NOMO-1 (cell line): ENCODE data around the gene ROMO1.
"Not testable (repeated sequence)": the region's sequence is repeated elsewhere in the genome, so short reads cannot be mapped to it uniquely, and the experiment has no call there.

Experiments used
- DNase-seq, 2 experiments: peaks; one replicate each; lab custom pipeline; 2025; ENCODE audit not compliant: unreplicated experiment in 2 of 2; lab: John Stamatoyannopoulos, UW

ROMO1 gene

DNA sequence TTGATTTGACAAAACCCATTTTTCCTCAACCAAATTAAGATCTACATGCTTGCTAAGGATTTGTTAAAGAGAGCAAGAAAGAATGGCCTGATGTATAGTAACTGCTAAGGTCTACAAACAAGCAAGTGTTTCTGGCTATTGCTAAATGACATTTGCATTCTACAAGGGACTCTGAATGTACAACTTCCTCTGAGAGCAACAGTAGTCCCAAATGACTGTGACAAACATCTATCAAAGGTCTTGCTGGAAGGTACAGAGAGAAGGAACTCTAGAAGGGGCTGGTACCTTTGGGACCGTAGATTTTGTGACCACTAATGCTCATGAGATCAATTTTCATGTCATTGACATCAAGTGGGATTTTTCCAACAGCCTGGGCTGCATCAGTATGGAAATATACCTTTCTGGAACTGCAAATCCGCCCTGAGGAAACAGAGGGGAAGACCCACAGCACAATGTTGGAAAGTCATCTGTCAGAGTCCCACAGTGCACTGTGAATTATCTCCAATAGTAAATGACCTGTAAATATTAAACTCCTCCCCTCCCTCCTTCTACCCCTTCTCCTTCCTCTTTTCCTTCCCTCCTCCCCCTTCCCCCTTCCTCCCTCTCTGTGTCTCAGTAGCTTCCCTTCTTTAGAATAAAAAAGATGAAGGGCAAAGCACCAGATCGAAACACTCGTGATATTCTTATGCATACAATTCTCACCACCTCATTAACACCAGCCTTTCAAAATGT, 18.6 kb upstream of the ROMO1 start:
- DNase-seq: peak; percentile 44 to 61

DNA sequence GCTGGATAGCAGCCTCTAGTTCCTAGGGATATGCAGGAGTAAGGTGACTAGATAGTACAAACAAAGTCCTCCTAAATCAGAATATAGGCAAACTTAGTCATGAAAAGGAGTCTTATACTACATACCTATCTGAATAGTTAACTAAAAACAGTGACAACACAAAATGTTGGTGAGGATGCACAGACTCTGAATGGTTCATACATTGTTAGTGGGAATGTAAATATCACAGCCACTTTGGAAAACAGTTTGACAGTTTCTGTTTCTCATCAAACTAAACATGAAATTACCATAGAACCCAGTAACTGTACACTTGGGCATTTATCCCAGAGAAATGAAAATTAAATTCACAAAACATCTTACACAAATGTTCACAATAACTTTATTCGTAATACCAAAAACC, 17.2 kb upstream of the ROMO1 start:
- no peak for DNase-seq

DNA sequence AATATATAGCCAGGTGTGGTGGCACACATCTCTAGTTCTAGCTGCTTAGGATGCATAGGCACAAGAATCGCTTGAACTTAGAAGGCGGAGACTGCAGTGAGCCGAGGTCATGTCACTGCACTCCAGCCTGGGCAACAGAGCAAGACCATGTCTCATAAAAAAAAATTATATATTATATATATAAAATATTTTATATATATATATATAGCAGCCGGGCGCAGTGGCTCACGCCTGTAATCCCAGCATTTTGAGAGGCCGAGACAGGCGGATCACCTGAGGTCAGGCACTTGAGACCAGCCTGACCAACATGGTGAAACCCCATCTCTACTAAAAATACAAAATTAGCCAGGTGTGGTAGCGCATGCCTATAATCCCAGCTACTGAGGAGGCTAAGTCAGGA, 13.8 kb upstream of the ROMO1 start:
- DNase-seq: not testable (repeated sequence)

DNA sequence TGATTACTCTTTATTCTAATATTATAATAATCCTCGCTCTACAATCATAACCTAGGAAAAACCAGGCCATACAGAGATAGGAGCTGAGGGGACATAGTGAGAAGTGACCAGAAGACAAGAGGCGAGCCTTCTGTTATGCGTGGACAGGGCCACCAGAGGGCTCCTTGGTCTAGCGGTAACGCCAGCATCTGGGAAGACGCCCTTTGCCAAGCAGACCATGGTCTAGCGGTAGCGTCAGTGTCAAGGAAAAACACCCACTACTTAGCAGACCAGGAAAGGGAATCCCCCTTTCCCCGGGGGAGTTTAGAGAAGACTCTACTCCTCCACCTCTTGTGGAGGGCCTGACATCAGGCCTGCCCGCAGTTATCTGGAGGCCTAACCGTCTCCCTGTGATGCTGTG, 12.3 kb upstream of the ROMO1 start:
- DNase-seq: not testable (repeated sequence)

DNA sequence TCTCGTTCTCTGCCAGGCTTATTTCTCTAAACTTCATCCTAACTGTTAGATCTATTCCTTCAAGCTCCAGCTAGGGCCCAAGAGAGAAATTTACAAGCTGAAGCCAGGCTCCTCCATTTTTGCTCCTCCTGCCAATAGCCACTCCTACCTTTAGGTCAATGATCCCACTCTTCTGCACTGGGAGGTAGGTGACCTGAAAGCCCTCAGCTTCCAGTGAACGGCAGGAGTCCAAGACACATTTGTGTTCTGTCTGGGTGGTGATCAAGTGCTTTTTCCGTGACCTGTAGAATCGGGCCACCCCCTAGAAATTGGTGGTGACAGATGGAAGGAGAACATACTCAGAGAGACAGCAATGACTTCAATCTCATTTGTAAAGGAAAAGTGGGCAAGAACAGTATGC, 8.9 kb upstream of the ROMO1 start:
- no peak for DNase-seq

DNA sequence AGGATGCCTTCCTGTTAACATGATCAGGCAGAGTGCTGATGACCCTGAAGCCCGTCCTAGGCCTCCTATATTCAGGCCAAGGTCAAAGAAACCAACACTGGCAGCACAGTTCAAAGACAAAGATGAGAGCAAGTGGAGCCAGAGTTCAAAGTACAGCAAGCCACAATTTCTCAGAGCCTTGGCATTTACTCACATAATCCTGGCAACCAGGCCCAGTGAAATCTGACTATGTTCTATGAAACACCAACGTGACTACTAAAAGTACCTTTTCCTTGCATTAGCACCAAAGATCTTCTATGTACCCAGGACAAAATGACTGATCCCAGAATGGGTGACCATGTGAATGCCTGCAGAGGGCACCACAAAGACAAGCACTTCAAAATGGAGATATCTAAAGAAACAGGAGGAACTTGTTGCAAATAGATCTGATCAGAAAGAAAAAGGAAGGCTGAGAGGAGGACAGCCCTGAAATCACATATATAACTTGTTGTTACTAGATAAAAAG, 3.9 kb upstream of the ROMO1 start:
- DNase-seq: no peak

DNA sequence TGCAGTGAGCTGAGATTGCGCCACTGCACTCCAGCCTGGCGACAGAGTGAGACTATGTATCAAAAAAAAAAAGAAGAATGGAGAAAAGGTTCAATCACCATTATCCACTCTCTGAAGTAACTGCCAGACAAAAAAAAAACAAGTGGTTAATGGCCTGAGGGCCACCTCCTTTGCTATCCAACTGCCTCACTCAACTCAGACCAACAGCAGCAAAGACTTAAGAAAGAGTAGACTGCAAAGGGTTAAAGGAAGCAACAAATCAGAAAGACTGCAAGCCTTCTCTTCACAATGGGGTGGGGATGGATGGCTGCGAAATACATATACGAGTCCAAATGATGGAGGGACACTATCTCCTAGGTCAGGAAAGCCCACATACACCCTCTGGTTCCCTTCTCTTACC, 3.2 kb upstream of the ROMO1 start:
- DNase-seq: no peak

DNA sequence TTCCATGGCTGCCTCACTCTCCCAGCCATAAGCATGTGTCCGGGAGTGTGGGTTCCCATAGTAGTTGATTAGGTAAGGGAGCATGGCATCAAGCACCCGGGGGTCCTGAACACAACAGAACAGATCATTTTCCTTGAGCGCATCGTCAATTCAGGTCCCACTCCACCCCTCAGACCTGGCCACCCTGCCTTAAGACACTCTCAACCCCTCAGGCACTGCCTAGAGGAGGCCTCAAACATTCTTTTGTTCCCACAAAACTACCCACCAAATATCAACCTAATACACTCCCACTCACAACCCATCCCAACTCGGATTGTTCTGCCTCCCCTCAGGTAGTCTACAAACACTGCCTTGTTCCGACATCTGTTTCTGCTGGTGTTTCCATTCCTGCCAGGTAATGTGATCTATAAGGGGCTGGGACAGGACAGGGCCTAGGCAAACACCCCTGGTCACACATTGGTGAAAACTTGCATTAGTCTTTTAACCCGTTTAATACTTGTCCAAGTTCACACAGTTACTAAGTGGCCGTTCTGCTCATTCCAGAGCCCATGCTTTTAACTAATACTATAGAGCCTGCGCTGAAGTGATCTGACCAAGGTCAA, 1.4 kb upstream of the ROMO1 start:
- DNase-seq: no peak

DNA sequence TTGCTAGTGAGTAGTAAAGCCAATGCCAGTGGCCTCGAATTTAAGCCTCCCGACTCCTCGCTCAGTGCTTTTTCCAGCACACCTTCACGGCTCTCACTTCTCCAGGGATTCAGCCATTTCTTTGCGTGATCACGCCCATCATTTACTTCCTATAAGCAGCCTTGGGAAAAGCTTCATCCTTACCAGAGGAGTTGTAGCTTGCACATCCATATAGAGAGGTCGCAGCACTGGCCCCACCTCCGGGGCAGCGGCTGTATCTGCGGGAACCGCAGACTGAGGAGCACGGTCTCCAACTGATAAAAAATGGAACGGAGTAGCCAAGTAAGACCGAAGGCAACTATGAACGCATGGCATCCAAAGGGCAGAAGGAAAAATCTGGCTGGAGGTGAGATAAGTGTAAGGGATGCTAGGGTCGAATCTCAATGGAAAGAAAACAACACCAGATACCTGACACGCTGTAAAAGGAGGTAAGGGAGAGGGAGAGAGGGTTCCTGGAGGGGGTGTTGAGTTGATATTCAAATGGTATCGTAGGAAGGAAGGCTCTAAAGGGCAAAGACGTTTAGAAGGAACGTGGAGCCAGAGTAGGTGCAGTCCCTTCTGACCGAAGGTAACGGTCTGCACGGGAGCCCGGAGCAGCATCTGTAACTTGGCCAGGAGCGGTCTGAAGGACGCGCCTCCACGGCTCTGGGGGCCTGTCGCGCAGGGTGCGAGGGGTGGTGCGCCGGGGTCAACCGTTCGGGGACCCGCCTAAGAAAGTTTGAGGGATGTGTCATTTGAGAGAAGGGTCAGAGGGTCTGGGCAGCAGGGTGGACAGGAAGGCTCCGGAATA, 693 bp upstream of the ROMO1 start:
- DNase-seq: peak in 1 of 2 experiments; percentile 31

DNA sequence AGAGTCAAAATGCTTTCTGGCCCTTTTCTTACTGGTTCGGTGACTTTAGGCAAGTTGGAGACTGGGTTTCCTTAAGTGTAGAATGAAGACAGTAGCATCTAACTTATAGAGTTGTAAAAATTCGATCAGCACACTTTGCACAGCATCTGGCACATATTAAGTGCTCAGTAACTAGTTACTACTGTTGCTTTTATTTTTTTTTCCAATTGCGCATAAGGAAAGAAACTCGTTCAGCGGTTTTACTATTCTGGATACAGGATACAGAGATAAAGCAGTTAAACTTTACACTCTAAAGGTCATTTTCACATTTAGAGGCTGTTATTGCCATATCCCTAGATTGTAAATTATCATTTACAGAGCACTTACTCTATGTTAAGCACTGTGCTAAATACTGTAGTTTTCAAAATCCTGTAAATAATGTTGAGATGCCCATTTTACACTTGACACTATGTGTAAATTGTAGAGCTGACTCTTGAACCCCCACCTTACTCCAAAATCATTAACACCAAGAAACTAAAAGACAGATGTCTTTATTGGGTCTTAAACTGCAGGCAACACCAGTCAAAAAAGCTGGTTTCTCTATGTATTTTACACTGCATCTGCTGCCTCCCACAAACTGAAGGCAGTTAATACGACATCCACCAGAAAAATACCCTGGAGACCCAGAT, 886 bp downstream of the ROMO1 start:
- no peak for DNase-seq

DNA sequence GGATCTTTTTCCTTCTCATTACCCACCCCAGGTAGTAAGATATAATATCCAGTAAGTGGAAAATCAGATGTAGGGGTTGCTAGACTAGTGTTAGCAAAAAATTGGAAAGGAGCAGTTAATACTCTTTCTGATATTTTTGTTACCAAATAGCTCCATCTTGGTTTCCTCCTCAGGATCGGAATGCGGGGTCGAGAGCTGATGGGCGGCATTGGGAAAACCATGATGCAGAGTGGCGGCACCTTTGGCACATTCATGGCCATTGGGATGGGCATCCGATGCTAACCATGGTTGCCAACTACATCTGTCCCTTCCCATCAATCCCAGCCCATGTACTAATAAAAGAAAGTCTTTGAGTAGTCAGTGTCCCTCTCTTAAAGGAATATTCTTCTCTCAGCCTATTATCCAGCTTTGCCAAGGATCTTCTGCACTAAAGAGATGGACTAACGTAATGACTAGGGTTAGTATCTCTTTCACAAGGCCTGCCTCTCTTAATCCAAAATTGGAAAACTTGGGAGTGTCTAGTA, 1.5 kb downstream of the ROMO1 start:
- no peak for DNase-seq

DNA sequence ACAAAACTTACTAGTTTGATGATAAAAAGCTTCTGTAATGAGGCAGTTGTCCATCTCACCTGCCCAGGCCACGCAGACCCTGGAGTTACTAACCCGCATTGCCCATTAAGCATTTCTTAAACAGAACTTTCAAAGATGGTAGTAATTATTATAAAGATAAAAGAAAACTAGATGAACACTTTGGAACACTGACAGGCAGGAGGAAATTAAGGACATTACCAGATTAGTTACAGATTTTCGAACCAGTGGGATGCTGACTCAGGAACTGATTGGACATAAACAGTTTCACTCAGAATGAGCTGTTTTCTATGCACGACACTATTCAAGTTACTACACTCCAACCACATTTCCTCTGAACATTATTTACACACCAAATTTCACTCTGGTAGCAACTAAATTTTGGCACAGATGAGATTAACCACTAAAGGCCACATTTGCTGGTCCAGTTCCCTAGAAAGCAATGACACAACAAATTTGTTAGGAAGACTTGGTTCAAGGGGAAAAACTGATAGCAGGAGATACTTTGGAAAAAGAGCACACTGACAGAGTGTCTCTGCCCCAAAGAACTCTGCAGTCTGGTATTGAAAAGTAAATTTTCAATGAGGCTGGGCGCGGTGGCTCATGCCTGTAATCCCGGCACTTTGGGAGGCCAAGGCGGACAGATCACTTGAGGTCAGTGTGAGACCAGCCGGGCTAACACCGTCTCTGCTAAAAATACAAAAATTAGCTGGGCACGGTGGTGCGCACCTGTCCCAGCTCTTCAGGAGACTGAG, 3.0 kb downstream of the ROMO1 start:
- DNase-seq: no peak

DNA sequence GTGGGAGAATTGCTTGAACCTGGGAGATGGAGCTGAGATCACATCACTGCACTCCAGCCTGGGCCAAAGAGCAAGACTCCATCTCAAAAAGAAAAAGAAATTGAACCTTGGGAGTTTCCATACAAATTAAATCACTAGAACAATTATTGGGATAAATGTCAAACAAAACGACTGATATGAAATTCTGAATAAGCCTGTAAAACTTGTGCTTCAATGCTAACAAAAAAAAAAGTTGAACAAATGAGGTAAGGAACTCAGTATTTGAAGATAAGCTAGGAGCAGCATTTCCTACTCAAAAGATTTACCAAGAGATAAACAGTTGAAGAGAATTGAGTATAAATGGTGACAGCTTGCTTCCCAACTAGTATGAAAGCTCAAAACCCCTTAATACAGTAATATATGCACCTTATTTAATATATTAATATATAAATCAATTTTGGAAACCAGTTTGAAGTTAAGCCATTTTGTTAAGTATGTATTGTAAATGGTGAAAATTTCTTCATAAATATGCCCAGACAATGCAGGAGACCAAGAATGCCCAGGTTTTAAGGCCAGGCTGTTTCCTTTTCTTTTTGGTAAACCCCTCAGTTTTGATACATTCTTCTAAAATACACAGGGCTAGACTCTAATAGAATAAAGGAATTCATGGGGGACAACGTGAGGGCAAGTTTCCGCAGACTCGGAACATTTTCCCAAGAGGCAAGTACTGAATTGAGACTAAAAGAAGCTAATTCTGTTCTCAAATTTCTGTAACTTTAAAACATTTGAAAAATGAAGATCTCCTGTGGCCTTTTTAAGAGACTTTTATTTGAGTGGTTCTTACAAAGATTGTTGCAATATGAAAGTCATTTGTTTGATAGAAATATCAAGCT, 3.9 kb downstream of the ROMO1 start:
- no peak for DNase-seq

DNA sequence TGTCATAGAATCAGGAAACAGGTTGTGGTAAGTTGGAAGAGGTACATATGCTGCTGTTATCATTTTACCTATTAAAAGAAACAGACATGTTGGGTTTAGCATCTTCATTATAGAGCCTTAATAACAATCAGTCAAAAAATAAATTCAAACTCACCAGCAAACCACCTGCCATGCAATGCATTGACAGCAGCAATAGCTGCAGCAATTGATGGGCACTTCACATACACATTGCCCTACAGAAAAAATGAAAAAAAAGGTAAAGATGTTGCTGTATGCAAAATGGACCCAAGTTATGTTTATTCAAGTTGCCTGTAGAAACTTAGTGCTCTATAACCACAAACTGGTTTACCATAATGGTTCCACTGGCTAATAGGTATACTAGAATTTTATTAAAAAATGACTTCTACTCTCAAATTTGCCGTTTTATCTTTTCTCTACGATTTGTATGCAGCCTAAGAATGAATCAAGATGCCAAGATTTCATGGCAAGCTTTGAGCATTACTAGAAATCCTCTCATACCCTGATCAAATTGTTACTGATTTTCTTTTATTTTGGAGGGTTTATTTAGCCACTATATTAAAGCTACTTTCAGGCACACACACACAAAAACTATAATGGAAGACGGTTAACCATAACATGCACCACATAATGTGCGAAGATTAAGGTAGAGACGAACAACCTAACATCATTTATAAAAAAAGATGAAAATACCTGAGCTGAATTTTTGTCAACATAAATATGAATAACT, 5.5 kb downstream of the ROMO1 start:
- DNase-seq: no peak

DNA sequence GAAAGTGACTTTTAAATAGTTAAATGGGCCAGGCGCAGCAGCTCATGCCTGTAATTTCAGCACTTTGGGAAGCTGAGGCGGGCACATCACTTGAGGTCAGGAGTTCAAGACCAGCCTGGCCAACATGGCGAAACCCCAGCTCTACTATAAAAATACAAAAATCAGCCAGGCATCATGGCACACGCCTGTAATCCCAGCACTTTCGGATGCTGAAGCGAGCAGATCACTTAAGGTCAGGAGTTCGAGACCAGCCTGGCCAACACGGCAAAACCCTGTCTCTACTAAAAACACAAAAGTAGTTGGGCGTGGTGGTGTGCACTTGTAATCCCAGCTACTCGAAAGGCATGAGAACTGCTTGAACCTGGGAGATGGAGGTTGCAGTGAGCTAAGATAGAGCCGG, 6.7 kb downstream of the ROMO1 start:
- DNase-seq: not testable (repeated sequence)

DNA sequence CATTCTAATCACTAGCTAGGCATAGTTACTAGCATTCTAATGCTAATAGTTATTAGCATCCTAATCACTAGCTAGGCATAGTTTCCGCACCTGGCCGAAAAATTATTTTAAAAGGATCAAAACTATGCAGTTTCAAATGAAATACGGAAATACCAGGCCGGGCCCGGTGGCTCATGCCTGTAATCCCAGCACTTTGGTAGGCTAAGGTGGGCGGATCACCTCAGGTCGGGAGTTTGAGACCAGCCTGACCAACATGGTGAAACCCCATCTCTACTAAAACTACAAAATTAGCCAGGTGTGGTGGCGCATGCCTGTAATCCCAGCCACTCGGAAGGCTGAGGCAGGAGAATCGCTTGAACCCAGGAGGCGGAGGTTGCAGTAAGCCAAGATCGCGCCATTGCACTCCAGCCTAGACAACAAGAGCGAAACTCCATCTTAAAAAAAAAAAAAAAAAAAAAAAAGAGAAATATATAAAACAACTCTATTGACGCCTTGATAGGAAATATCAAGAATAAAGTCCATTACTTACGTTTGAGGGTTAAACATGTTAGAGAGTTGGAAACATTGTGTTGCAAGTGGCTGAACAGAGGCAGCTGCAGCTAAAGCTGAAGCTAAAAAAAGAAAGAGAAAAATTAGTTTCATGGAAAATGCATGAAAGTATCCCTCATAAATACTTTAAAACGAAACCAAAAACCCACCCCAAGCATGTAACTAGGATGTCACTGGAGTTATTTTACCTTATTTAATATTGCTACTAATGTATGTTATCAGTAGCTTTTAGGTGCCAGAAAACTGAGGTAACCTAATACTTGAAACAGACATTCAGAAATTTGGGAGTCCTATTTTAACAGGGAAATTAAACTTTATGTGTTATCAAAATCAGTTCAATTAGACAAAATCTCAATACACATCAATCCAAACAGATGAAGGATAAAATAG, 7.7 kb downstream of the ROMO1 start:
- not testable (repeated sequence) for DNase-seq

DNA sequence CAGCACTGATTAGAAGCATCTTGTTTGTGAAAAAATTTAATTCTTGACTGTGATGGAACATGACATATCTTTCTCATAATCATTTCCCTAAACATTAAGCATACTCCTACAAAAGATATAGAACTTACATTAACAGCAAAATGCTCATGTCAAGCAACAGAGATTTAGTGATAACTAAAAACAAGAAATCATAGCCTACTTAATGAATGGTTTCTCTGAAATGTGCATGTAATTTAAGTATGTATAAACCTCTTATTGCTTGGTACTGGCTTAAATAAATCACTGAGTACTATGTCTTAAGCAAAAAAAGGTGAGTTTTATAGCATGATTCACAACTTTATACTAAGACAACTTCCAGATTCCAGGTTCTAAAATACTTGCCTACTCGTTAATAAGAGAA, 9.3 kb downstream of the ROMO1 start:
- DNase-seq: no peak
